Stimulated activated CD8-positive, alpha-beta memory T cell treated with anti-CD3 and anti-CD28 coated beads, Interleukin-7, amount 100 ng/mL, for 1 hour (primary cell): ENCODE data around the gene USH1C.

Experiments
- DNase-seq, 2 donors: peaks; one replicate each; pipeline ENCODE4 v3.0.0-alpha.2; 2020; ENCODE audit warnings: low read depth in 2 of 2

The USH1C gene

GRCh38 chr11:17526326-17526725, 17.9 kb downstream of the USH1C start:
- no peak for DNase-seq

GRCh38 chr11:17525570-17525969, 18.6 kb downstream of the USH1C start:
- DNase-seq: no peak

GRCh38 chr11:17524221-17524620, 20.0 kb downstream of the USH1C start:
- no peak for DNase-seq

- no peak for DNase-seq
Measured at GRCh38 chr11:17522655-17523054, 21.6 kb downstream of the USH1C start.

GRCh38 chr11:17521106-17521900, 22.9 kb downstream of the USH1C start:
- DNase-seq: no peak

- no peak for DNase-seq
Measured at GRCh38 chr11:17519061-17519885, 24.9 kb downstream of the USH1C start.

- DNase-seq: no peak
Measured at GRCh38 chr11:17518366-17518765, 25.9 kb downstream of the USH1C start.

GRCh38 chr11:17517186-17517585, 27.0 kb downstream of the USH1C start:
- no peak for DNase-seq

- DNase-seq: no peak
Measured at GRCh38 chr11:17516551-17517150, 27.6 kb downstream of the USH1C start.

- DNase-seq: no peak
Measured at GRCh38 chr11:17515443-17516176, 28.6 kb downstream of the USH1C start.

- no peak for DNase-seq
Measured at GRCh38 chr11:17514476-17514875, 29.7 kb downstream of the USH1C start.

- DNase-seq: no peak
Measured at GRCh38 chr11:17513853-17514252, 30.4 kb downstream of the USH1C start.

GRCh38 chr11:17512101-17512500, 32.1 kb downstream of the USH1C start:
- DNase-seq: no peak

GRCh38 chr11:17511571-17511970, 32.6 kb downstream of the USH1C start:
- no peak for DNase-seq

- no peak for DNase-seq
Measured at GRCh38 chr11:17510507-17511206, 33.6 kb downstream of the USH1C start.

- no peak for DNase-seq
Measured at GRCh38 chr11:17508791-17509190, 35.4 kb downstream of the USH1C start.

- no peak for DNase-seq
Measured at GRCh38 chr11:17508306-17508705, 35.9 kb downstream of the USH1C start.

GRCh38 chr11:17507773-17508172, 36.4 kb downstream of the USH1C start:
- no peak for DNase-seq

GRCh38 chr11:17506942-17507341, 37.3 kb downstream of the USH1C start:
- DNase-seq: no peak

GRCh38 chr11:17506314-17506713, 37.9 kb downstream of the USH1C start:
- no peak for DNase-seq

- DNase-seq: no peak
Measured at GRCh38 chr11:17505146-17505545, 39.1 kb downstream of the USH1C start.
